ACHN (cell line): Measurements from ENCODE around the gene ST7.

Source experiments
- DNase-seq: peaks from one replicate; pipeline ENCODE4 v3.0.0-alpha.2; 2015
- in situ Hi-C: cut with HindIII; loops from 2 replicates; pipeline ENCODE4 v1.10.0; 2017; ENCODE audit warnings: low sequenced_read_pairs, low pct_ligation_motif_present, low pct_unique_long_range_greater_than_20kb

Gene ST7

DNA sequence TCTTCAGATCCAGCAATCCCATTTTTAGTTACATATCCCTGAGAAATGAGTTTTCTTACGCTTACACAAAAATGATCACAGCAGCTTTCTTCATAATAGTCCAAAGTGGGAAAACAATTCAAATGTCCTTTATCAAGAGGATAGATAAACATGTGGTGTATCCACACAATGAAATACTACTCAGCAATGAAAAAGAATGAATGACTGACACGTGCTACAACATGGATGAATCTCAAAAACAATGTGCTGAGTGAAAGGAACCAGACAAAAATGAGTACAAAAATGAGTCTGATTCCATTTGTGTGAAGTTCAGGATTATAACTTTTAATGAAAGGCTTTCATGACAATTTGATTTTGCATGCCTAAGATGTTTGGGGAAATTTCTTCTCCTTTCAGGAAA, 230.4 kb downstream of the ST7 start:
- in situ Hi-C loops = no loop called here
- DNase-seq = no peak

DNA sequence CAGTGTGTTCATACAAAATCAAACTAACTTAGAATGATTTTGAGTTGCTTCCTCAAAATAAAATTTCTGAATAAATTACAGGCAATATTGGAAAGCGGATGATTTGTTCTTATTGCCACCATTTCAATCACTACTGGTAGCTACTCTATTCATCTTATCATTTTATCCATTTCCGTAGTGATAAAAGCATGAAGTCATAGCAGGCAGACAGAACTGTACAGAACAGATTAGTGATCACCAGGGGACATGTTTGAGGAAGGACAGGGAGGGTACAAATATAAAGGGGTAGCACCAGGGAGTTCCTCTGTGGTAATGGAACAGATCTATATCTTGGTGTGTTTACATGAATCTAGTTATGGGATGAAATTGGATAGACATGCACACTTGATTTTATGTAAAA, 231.1 kb downstream of the ST7 start:
- in situ Hi-C loops = no loop called here
- DNase-seq = no peak

DNA sequence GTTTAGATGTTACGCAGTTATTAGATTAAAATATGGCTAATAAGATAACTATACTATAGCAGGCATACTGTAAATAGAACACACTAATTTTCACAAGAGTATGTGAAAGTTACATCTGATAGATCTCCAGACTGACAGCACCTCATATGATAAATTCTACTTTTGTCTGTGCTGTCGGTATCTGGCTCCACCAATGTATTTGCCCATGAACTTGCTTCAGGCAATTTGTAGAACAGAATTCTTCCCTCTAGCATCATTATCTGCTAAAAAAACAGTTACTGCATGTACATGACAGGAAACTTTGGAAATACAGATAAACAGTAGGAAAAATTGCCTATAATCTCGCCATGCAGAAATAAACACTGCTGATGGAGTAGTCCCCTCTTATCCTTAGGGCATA, 231.8 kb downstream of the ST7 start:
- in situ Hi-C loops = no loop called here
- no peak for DNase-seq

GRCh38 chr7:117186218-117187010, 233.1 kb downstream of the ST7 start:
- in situ Hi-C loops = no loop called here
- peak; percentile 51 for DNase-seq

GRCh38 chr7:117188376-117188775, 235.1 kb downstream of the ST7 start:
- in situ Hi-C loops = no loop called here
- no peak for DNase-seq

GRCh38 chr7:117188949-117189592, 235.8 kb downstream of the ST7 start:
- in situ Hi-C loops = no loop called here
- no peak for DNase-seq

DNA sequence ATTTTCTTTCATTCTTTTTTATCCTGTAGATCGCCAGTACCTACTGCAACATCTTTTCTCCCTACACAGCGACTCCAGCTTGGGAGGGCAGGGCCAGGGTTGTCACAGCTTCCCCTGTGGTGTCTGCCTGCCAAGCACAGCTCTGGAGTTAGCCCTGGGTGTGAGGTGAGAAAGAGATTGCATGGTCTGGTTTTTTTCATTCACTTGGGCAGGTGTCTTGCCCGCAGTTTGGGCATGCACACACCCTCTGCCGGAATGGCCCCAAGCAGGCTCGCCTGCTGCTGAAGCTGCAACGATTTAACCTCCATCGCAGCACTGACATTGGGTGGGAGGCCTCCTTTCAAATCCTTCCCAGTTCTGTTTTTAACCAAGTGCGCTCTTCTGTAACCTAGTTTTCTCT, 236.8 kb downstream of the ST7 start:
- DNase-seq = no peak
- in situ Hi-C loops = no loop called here

GRCh38 chr7:117190746-117191435, 237.6 kb downstream of the ST7 start:
- no peak for DNase-seq
- in situ Hi-C loops = no loop called here

DNA sequence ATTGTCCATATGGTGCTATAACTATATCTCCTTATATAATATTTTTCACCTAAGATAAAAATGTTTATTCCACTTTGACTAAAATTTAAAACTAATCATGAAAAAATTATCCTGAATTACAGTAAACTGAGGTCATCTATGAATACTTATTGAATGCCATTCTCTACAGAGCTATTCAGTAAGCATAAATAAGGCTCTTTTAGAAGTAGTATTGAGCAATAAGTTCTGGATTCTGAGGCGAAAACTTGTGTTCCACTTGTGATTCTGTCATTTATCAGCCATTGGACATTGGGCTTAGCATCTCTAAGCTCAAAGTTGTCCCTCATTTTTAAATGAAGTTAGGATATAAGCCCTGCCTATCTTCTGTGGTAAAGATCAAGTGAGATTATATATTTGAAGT, 238.8 kb downstream of the ST7 start:
- in situ Hi-C loops = no loop called here
- no peak for DNase-seq

DNA sequence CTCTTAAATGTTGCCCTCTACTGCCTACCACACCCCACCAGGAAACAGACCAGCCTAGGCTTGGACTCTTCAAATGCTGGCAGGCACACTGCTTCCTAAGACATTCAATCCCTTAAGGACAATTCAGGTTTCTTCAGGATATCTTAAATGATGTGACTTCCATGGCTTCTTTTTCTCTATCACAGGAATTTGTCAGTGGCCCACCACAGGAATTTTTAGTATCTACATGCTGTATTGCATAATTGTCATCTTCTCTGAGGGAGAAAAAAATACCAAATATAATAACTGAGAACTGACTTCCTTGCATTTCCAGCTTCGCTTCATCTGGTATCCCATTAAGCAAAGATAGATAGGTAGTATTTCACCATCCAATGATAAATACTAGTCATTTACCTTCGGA, 240.3 kb downstream of the ST7 start:
- no peak for DNase-seq
- in situ Hi-C loops = no loop called here

GRCh38 chr7:117194445-117194844, 241.1 kb downstream of the ST7 start:
- DNase-seq = no peak
- in situ Hi-C loops = no loop called here

DNA sequence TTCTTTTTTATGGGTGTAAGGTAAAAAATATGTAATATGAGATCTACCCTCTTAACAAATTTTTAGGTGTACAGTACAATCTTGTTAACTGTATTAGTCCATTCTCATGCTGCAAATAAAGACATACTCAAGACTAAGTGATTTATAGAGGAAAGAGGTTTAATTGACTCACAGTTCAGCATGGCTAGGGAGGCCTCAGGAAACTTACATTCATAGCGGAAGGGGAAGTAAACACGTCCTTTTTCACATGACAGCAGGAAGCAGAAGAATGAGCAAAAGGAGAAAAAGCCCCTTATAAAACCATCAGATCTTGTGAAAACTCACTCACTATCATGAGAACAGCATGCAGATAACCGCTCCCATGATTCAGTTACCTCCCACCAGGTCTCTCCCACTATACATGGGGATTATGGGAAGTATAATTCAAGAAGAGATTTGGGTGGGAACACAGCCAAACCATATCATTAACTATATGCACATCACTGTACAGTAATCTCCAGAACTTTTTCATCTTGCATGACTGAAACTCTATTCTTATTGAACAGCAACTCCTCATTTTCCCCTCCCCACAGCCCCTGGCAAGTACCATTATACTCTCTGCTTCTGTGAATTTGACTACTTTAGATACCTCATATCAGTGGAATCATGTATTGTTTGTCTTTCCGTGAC, 242.2 kb downstream of the ST7 start:
- in situ Hi-C loops = no loop called here
- DNase-seq = no peak

DNA sequence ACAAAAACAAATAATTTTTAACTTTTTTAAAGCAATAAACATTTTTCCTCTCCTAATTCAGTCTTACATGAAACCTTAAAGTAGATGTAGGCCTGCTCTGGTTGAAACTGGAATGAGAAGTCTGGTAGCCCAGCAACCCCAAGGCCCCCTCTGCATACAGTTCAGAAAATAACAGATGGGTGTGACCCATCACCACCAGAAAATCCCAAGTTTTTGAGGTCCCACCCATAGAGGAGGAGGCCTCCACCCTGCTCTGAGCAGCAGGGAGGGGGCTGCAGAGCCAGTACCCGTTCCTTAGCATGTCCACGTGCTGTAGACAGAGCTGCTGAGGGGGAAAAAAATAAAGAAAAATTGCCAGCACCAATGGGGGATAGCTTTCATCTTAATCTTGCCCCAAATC, 246.8 kb downstream of the ST7 start:
- in situ Hi-C loops = no loop called here

GRCh38 chr7:117200786-117201458, 247.6 kb downstream of the ST7 start:
- in situ Hi-C loops = no loop called here
- DNase-seq = no peak

More for the DNA sequence above, 246.8 kb downstream of the ST7 start:
- DNase-seq = no peak

DNA sequence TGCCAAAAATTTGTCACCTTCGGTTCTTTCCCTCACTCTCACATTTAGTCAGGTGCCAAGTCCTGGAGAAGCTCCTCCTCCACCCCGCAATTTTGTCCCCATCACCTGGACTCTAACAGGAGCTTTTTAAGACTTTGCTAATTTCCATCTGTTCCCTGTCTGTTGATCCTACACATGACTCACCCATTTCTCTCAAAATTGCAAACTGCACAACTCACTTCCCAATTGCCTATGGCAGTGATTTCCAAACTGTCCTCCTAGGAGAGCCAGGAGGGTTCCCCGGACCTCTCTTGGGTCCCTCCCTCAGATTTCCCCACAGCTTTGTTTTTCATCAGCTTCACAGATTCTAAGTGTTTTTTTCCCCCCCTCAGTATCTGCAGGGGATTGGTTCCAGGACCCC, 249.2 kb downstream of the ST7 start:
- no peak for DNase-seq
- in situ Hi-C loops = no loop called here

- in situ Hi-C loops = no loop called here
- no peak for DNase-seq
These were observed 249.9 kb downstream of the ST7 start for GRCh38 chr7:117203205-117203604.

DNA sequence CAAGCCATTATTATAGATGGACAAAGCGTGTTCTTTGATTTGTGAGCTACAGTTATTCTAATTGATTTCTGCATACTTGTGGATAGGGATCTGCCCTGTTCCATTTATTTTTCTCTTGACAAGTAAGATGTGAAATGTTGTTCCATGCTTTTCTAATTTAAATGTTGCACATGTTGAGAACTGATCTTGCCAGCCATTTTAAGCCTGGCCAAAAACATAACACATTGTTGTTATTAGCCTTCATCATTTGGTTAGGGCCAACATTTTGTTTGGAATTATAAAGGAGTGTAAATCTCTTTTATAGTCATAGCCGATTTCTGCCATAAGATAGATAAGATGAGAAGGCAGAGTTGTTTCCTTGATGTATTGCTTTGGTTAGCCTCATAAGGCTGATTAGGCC, 252.6 kb downstream of the ST7 start:
- in situ Hi-C loops = no loop called here
- no peak for DNase-seq

DNA sequence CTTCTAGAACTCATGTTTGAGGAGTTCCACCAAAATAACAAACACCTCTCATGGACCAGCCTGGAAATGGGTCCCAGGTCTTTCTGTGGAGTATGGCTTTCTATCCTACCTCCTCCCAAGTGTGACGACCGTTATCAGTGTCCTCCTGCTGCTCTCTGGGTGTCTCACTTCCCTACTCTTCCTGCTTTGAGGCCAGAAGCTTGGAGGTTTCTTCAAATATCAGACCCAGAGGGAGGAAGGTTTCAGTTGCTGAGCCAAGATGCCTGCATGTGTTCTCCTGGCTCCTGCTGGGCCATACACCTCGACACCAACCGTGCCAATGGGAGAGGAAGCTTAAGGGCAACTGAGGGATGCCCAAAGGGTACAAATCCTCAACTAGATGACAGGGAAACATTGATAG, 255.0 kb downstream of the ST7 start:
- in situ Hi-C loops = no loop called here
- no peak for DNase-seq

DNA sequence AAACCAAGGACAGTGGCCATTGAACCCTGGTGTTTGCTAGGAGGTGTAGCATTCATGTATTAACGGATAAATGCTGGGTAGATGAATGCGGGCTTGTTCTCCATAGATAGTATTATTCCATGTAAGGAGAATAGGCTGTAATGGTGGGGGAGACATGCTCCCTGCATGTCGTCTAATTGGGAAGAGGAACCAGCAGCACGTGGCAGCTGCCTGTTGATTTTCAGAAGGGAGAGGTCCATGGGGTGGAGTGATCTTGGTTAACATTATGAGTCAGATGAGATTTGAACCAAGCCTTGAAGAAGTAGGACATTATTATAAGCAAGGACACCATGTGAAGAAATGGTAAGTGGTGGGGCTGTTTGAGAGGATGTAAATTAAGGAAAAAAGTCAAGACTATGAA, 257.1 kb downstream of the ST7 start:
- no peak for DNase-seq
- in situ Hi-C loops = no loop called here
